IMR-90 (cell line): ENCODE results near the gene SP9.

Experiments
- BHLHE40 ChIP-seq: fragments of 150-350 bp; IDR thresholded peaks from 2 replicates; pipeline ENCODE4 v1.6.1; 2016; ENCODE audit warnings: mild to moderate bottlenecking, low read depth, low read length
- CEBPB ChIP-seq: IDR thresholded peaks from 2 replicates; pipeline ENCODE4 v1.6.1; 2012; ENCODE audit warnings: low read depth, low read length, improper control_type of control experiment
- CTCF ChIP-seq: conservative IDR thresholded peaks from 2 replicates; pipeline ENCODE4 v1.5.1; 2012; ENCODE audit warnings: mild to moderate bottlenecking, low read depth, low read length, improper control_type of control experiment
- MAZ ChIP-seq: IDR thresholded peaks from 2 replicates; pipeline ENCODE4 v1.6.1; 2012; ENCODE audit warnings: low read depth, mild to moderate bottlenecking, low read length, improper control_type of control experiment, moderate library complexity, borderline replicate concordance
- MXI1 ChIP-seq: IDR thresholded peaks from 2 replicates; pipeline ENCODE4 v1.6.1; 2012; ENCODE audit warnings: low read depth, mild to moderate bottlenecking, low read length, moderate library complexity, borderline replicate concordance
- POLR2A ChIP-seq: IDR thresholded peaks from 2 replicates; pipeline ENCODE4 v1.6.1; 2012; ENCODE audit warnings: mild to moderate bottlenecking, low read depth, low read length
- RAD21 ChIP-seq: IDR thresholded peaks from 2 replicates; pipeline ENCODE4 v1.6.1; 2012; ENCODE audit warnings: low read length, improper control_type of control experiment
- RCOR1 ChIP-seq: IDR thresholded peaks from 2 replicates; pipeline ENCODE4 v1.6.1; 2012; ENCODE audit warnings: mild to moderate bottlenecking, low read length, improper control_type of control experiment; ENCODE audit not compliant: insufficient replicate concordance

- TF ChIP-seq POLR2A (no peak), RAD21 (no peak), CTCF (no peak), RCOR1 (no peak), BHLHE40 (no peak), MXI1 (no peak), MAZ (no peak), CEBPB (no peak)
Observed at GRCh38 chr2:174334781-174335251, at the start of gene SP9.
